Small intestine (tissue), 7 donors: ENCODE data around the gene TNFRSF12A. TPM values are rescaled to one million over a fixed set of nuclear protein-coding genes. Genes with fewer than 3 reads are reported as not detected.

Experiments
- DNase-seq, 2 donors: peaks; one replicate each; pipeline versions ENCODE4 v3.0.0 to v3.0.0-alpha.2; 2013
- FAIRE-seq: peaks from 2 replicates; lab custom pipeline; 2012; peaks lifted over from hg19 to GRCh38; lab: Jason Lieb, UNC
- H3K27ac ChIP-seq, 3 donors: one replicate each; pipeline ENCODE4 v1.5.1; 2013; ENCODE audit warnings: low read length in 2 of 3, mild to moderate bottlenecking in 2 of 3, control low read depth in 1 of 3, inconsistent platforms in 1 of 3, low read depth in 1 of 3, moderate library complexity in 1 of 3
- H3K27me3 ChIP-seq, 3 donors: one replicate each; pipeline ENCODE4 v1.6.1; 2013; ENCODE audit warnings: low read length in 3 of 3, inconsistent platforms in 1 of 3; ENCODE audit not compliant: control insufficient read depth in 3 of 3, insufficient read depth in 3 of 3
- H3K36me3 ChIP-seq, 3 donors: one replicate each; pipeline ENCODE4 v1.6.1; 2013; ENCODE audit warnings: low read length in 3 of 3, inconsistent platforms in 1 of 3, low read depth in 1 of 3, mild to moderate bottlenecking in 1 of 3, moderate library complexity in 1 of 3; ENCODE audit not compliant: control insufficient read depth in 3 of 3, insufficient read depth in 2 of 3
- H3K4me1 ChIP-seq, 3 donors: one replicate each; pipeline ENCODE4 v1.6.1; 2013; ENCODE audit warnings: low read length in 2 of 3, inconsistent platforms in 1 of 3, low read depth in 1 of 3, mild to moderate bottlenecking in 1 of 3, moderate library complexity in 1 of 3; ENCODE audit not compliant: control insufficient read depth in 3 of 3, insufficient read depth in 2 of 3
- H3K4me3 ChIP-seq, 3 donors: one replicate each; pipeline ENCODE4 v1.5.1; 2013; ENCODE audit warnings: low read length in 3 of 3, control low read depth in 1 of 3, inconsistent platforms in 1 of 3, low read depth in 1 of 3, mild to moderate bottlenecking in 1 of 3, moderate library complexity in 1 of 3
- H3K9me3 ChIP-seq, 2 donors: one replicate each; pipeline ENCODE4 v1.6.1; 2013; ENCODE audit warnings: low read depth in 1 of 2, low read length in 1 of 2; ENCODE audit not compliant: control insufficient read depth in 2 of 2, insufficient read depth in 1 of 2
- WGBS, 3 donors: extraction: QIAGEN DNeasy Blood & Tissue Kit; methylation state at CpG; one replicate each; pipeline ENCODE4 v1.1.7; 2013; 5-methylcytosine and 5-hydroxymethylcytosine counted together
- polyA plus RNA-seq, 4 donors: library from polyadenylated mRNA; stranded (reverse) in 3 of 4; unstranded in 1 of 4; fragments of 200-250 nt in 3 of 4; fragments of 120-200 nt in 1 of 4; gene quantifications; one replicate each; pipeline versions ENCODE4 v1.2.1 to v1.2.3, GENCODE V29; 2013
- donor health status: healthy with polysubstance abuse.
- donor health status: control.
- donor health status: control.
- donor health status: Bipolar disorder and iron deficiency.
- donor health status: healthy.

TNFRSF12A gene
- polyA plus RNA-seq, 4 donors = 27.4 to 259 (median 80.2) TPM

DNA sequence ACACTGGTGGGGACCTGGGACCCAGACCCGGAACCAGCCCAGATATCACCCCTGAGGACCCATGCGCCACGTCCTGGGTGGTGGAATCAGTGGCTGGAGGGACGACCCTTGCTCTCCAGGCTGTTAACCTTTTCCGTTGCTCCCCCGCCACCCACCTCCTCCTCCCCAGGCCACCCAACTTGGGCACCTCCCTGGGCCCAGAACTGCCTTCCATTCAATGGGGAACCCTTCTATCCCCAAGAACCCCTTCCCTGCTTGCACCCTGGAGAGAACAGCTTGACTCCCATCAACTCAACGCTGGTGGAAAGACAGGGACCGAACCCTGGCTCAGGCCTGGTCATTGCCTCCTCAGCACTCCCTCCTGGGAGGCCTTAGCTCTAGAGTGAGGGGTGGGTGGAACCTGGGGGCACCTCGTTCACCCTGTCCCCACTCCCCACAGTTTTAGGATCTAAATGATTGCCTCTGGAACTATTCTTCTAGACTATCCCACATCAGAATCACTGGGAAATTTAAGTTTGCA lies 39.6 kb downstream of the TNFRSF12A start:
- no peaks in the 10 kb centered on the region for H3K9me3 ChIP-seq
- H3K27me3 ChIP-seq = no peaks in the 10 kb centered on the region
- peaks cover 0 to 8% (median 0%) of the 10 kb centered on the region in 3 donors for H3K36me3 ChIP-seq
- H3K4me3 ChIP-seq = peak overlapping the region; percentile 48 to 94 (median 88)
- H3K4me1 ChIP-seq = peaks cover 4 to 28% (median 7%) of the 10 kb centered on the region in 3 donors
- WGBS, 3 donors = 48 to 52% (median 52%) methylated on average over 9 of the region's 9 CpGs
- FAIRE-seq = no peak
- DNase-seq = no peak
- H3K27ac ChIP-seq = peak overlapping the region; percentile 90 to 95 (median 92)

DNA sequence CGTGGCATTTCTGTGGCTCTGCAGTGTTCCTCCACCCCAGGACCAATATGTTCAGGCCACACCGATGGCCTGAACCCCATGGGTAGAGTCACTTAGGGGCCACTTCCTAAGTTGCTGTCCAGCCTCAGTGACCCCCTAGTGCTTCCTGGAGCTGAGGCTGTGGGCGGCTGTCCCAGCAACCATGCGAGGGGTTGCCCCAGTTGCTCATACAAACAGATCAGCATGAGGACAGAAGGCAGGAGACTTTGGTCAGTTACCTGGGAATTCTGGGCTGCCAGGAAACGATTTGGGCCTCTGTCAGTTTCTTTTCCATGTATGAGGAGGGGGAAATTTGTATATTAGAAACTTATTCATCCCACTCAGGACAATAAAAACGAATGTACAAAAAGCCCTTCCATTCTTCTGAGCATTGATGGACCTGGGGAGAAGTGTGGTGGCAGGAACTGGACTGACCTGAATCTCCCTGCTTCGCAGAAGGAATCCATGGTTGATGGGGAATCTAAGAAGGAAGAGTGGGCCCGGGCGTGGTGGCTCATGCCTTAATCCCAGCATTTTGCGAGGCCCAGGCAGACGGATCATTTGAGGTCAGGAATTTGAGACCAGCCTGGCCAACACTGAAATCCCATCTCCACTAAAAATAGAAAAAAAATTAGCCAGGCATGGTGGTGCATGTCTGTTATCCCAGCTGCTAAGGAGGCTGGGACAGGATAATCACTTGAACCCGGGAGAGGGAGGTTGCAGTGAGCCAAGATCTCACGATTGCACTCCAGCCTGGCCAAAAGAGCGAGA lies 40.4 kb downstream of the TNFRSF12A start:
- DNase-seq (no peak), FAIRE-seq (no peak)
- Histone ChIP-seq H3K27ac (peak overlapping the region in 1 of 3 donors; percentile 95), H3K36me3 (peaks cover 0 to 4% (median 0%) of the 10 kb centered on the region in 3 donors), H3K27me3 (no peaks in the 10 kb centered on the region), H3K9me3 (no peaks in the 10 kb centered on the region), H3K4me1 (peaks cover 4 to 35% (median 10%) of the 10 kb centered on the region in 3 donors), H3K4me3 (no peak overlapping the region)
- WGBS, 3 donors = 78 to 85% (median 84%) methylated on average over 14 of the region's 14 CpGs

DNA sequence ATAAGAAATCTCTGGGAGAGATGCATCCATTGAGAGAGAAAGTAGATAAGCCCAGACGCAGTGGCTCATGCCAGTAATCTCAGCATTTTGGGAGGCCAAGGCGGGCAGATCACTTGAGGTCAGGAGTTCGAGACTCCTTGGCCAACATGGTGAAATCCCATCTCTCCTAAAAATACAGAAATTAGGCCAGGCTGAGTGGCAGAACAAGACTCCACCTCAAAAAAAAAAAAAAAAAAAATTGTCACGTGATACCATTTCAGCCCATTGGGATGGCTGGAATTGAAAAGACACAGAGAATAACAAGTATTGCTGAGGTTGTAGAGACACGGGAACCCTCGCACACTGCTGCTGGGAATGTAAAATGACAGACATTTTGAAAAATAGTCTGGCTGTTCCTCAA lies 42.4 kb downstream of the TNFRSF12A start:
- WGBS, 3 donors = 89 to 94% (median 93%) methylated on average over 6 of the region's 6 CpGs
- Histone ChIP-seq H3K4me3 (no peak overlapping the region), H3K27me3 (no peaks in the 10 kb centered on the region), H3K27ac (no peak overlapping the region), H3K36me3 (peaks cover 0 to 10% (median 2%) of the 10 kb centered on the region in 3 donors), H3K4me1 (peaks cover 4 to 45% (median 10%) of the 10 kb centered on the region in 3 donors), H3K9me3 (no peaks in the 10 kb centered on the region)
- FAIRE-seq = no peak
- DNase-seq = no peak

DNA sequence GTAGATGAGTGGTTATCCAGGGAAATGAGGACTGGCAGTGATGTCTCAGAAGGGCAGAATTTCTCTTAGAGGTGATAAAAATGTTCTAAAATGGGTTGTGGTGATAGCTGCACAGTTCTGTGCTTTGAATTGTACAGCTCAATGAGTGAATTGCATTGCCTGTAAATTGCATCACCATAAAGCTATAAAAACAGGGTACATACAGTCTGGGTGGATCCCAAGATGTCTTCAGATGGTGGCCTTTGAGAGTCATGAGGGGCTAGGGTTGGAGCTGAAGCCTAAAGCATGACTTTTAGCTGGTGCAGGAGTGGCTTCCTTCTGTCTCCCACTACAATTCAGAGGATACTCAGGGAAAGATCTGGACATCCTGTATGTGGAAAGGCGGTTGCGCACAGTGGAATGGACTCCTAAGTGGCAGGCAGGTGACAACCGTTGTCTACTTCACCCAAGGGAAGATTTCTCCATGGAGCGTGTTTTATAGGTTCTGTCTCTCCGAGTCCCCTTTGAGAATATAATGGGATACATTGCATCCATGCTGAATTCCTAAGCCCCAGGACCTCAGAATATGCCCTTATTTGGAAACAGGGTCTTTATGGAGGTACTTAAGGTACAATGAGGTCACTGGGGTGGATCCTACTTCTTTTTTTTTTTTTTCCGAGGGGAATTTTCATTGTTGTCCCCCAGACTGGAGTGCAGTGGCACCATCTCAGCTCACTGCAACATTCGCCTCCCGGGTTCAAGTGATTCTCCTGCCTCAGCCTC lies 43.6 kb downstream of the TNFRSF12A start:
- Histone ChIP-seq H3K4me3 (no peak overlapping the region), H3K27me3 (no peaks in the 10 kb centered on the region), H3K9me3 (no peaks in the 10 kb centered on the region), H3K36me3 (peaks cover 0 to 22% (median 6%) of the 10 kb centered on the region in 3 donors), H3K4me1 (peaks cover 7 to 52% (median 10%) of the 10 kb centered on the region in 3 donors), H3K27ac (peak overlapping the region in 1 of 3 donors; percentile 68)
- DNase-seq (peak in 1 of 2 donors; percentile 67), FAIRE-seq (no peak)
- WGBS, 3 donors = 95 to 96% (median 96%) methylated on average over 8 of the region's 8 CpGs

DNA sequence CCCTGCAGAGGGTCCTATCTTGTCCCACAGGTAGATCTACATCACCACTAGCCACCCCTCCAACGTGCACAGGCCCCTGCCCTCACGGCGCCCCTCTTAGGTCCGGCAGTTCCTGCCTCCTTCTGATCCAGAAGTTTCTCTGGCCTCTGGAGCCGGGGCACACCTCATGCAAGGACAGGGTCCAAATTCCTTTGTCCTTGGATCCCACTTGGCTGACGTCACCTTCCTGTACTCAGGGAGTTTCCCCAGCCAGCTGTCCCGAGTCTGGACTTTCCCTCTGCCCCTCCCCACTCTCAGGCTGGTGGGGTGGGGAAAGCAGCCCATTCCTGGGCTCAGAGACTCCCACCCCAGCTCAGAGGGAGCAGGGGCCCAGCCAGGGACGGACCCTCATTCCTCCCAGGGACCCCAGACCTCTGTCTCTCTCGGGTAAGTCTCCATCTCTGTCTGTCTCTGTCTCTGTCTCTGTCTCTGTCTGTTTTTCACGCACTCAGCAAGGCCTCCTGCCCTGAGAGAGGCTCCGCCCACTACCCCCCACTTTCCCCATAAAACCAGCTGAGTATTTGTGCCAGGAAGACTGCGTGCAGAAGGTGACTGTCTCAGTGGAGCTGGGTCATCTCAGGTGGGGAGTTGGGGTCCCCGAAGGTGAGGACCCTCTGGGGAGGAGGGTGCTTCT lies 45.0 kb downstream of the TNFRSF12A start, which contains the start of gene IL32:
Gene IL32, plus strand, starts transcription at position 572 of the 673 bp plus-strand sequence. CDS start 172 bp downstream, outside the sequence.
- peak; percentile 98 for DNase-seq
- Histone ChIP-seq H3K9me3 (no peaks in the 10 kb centered on the region), H3K27me3 (no peaks in the 10 kb centered on the region), H3K36me3 (peaks cover 0 to 31% (median 11%) of the 10 kb centered on the region in 3 donors), H3K4me1 (peaks cover 4 to 44% (median 6%) of the 10 kb centered on the region in 3 donors), H3K27ac (peak within 1 kb of the TSS; percentile 86 to 90 (median 87)), H3K4me3 (peak within 1 kb of the TSS; percentile 38 to 56 (median 52))
- 6 to 27% (median 12%) methylated on average over 12 to 13 of the region's 13 CpGs for WGBS, 3 donors
- FAIRE-seq = no peak

DNA sequence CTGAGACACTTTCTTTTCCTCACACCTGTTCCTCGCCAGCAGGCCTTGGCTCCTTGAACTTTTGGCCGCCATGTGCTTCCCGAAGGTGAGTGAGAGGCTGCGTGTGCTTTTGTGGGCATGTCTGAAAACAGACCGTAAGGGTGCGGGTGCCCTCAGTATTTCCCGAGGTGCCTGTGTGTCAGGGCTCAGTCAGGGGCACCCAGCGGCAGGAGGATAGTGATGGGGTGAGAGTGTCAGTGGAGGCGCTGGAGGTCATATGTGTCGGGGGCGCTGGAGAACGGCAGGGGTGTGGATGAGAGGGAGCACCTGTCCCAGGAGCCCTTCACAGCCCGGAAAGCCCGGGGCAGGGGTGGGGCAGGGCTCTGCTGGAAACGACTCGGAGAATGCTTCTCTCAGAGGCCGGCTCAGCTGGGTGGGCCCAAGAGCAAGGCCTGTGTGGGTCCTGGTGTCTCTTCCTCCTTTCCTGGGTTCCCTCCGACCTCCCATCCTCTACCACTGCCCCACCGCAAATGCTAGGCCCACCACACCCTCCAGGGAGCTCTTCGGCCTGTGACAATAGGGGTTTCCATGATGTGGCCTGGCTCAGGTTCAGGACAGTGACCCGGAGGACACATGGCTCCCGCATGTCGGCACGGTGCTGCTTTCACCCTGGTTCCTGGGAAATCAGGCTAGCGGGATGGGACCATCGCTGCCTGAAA lies 45.7 kb downstream of the TNFRSF12A start:
- H3K36me3 ChIP-seq = peaks cover 0 to 31% (median 11%) of the 10 kb centered on the region in 3 donors
- no peak for FAIRE-seq
- DNase-seq = peak in 1 of 2 donors; percentile 37
- peaks cover 4 to 42% (median 6%) of the 10 kb centered on the region in 3 donors for H3K4me1 ChIP-seq
- peak overlapping the region; percentile 38 to 56 (median 52) for H3K4me3 ChIP-seq
- H3K27me3 ChIP-seq = no peaks in the 10 kb centered on the region
- no peaks in the 10 kb centered on the region for H3K9me3 ChIP-seq
- peak overlapping the region; percentile 86 to 90 (median 87) for H3K27ac ChIP-seq
- 11 to 46% (median 14%) methylated on average over 24 to 26 of the region's 26 CpGs for WGBS, 3 donors

DNA sequence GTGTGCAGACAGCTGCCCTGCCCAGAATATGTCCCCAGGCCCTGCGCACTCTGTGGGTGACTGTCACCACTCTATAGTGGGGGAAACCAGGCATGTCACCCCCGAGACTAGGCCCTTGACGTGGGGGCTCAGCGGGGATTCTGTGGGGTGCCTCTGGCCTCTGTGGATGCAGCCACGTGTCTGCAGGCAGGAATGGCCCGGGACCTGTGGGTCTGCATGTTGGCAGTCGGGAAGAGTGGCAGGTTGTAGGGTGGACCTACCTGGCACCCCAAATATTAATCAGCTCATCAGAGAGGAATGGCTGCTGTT lies 46.2 kb downstream of the TNFRSF12A start:
- DNase-seq = no peak
- peak overlapping the region in 2 of 3 donors; percentile 86 to 87 for H3K27ac ChIP-seq
- H3K4me1 ChIP-seq = peaks cover 4 to 42% (median 6%) of the 10 kb centered on the region in 3 donors
- H3K4me3 ChIP-seq = peak overlapping the region; percentile 38 to 56 (median 52)
- H3K9me3 ChIP-seq = no peaks in the 10 kb centered on the region
- FAIRE-seq = no peak
- H3K36me3 ChIP-seq = peaks cover 0 to 31% (median 11%) of the 10 kb centered on the region in 3 donors
- no peaks in the 10 kb centered on the region for H3K27me3 ChIP-seq
- WGBS, 3 donors = 46 to 69% (median 68%) methylated on average over 7 of the region's 7 CpGs
